Measurements from ENCODE around the gene PSG4.
"Not testable (repeated sequence)": the region's sequence is repeated elsewhere in the genome, so short reads cannot be mapped to it uniquely, and the experiment has no call there.

- TF ChIP-seq CTCF (IDR thresholded peaks at IDR 0.05; ENCODE audit: low read depth, low read length, missing input control); REST (IDR thresholded peaks at IDR 0.05); ZBTB33 (IDR thresholded peaks at IDR 0.05); TAF1 (conservative IDR thresholded peaks at IDR 0.05); RAD21 (IDR thresholded peaks at IDR 0.05); SP1 (IDR thresholded peaks at IDR 0.05); MAX (IDR thresholded peaks at IDR 0.05); YY1 (IDR thresholded peaks at IDR 0.05); NR2F2 (IDR thresholded peaks at IDR 0.05); HNF4A (conservative IDR thresholded peaks at IDR 0.05): not testable (repeated sequence)
Measured at GRCh38 chr19:43215881-43216280, 10.4 kb upstream of the PSG4 start.

Measured in liver (tissue), 3 donors.